HepG2 (cell line): ENCODE data around the gene POLA2. TPM values are rescaled to one million over a fixed set of nuclear protein-coding genes. Genes with fewer than 3 reads are reported as not detected.
"Not testable (repeated sequence)": the region's sequence is repeated elsewhere in the genome, so short reads cannot be mapped to it uniquely, and the experiment has no call there.

Experiments used
- ATAC-seq: fragments of 200-7000 bp; cut with Tn5 transposase; 3 replicates; pipeline ENCODE4 v1.9.1; 2020; ENCODE audit warnings: mild to moderate bottlenecking, moderate library complexity
- BruUV-seq: library from RNA; stranded (reverse); fragments of 400-500 nt; replicated peaks from 2 replicates; lab custom pipeline; 2021; lab: Mats Ljungman, UMichigan
- CTCF ChIA-PET: fragments of 300-600 bp; formaldehyde crosslinking; extraction: SDS; loops from one replicate; lab custom pipeline; 2021; ENCODE audit warnings: low total read pairs, inconsistent platforms, low intra/inter-chr PET ratio; lab: Yijun Ruan, JAX
- POLR2A ChIA-PET: fragments of 350-600 bp; sonication (Branson Sonifier 250); formaldehyde crosslinking; loops from one replicate; lab custom pipeline; 2020; ENCODE audit warnings: antibody characterized with exemption, inconsistent platforms; lab: Yijun Ruan, JAX
- DNase-seq: peaks from one replicate; pipeline ENCODE4 v3.0.0-alpha.2; 2015; ENCODE audit warnings: low spot score
- FAIRE-seq: peaks from 3 replicates; lab custom pipeline; 2011; peaks lifted over from hg19 to GRCh38; lab: Jason Lieb, UNC
- H2AFZ ChIP-seq: one replicate; pipeline ENCODE4 v1.6.1; 2011; ENCODE audit warnings: low read length, inconsistent platforms
- H3K27ac ChIP-seq: fragments of 300-600 bp; 3 replicates; pipeline ENCODE4 v1.8.0; 2011; ENCODE audit warnings: mixed run types, mild to moderate bottlenecking, mixed read lengths, low read length, inconsistent platforms; ENCODE audit not compliant: insufficient read depth; ENCODE audit errors: extremely low read length
- H3K27me3 ChIP-seq, 2 experiments: fragments of 200-600 bp in 1 of 2; 2 replicates in 1 of 2; 3 replicates in 1 of 2; pipeline versions ENCODE4 v1.6.0 to v1.8.0; 2011; ENCODE audit warnings: low read length in 2 of 2, mild to moderate bottlenecking in 2 of 2, moderate library complexity in 2 of 2, inconsistent platforms in 1 of 2; ENCODE audit not compliant: insufficient read depth in 2 of 2, control insufficient read depth in 1 of 2
- H3K36me3 ChIP-seq, 2 experiments: fragments of 200-600 bp in 1 of 2; replicated peaks in 1 of 2; 2 replicates in 1 of 2; 3 replicates in 1 of 2; pipeline versions ENCODE4 v1.5.1 to v1.8.0; 2011; ENCODE audit warnings: low read length in 2 of 2, inconsistent platforms in 1 of 2; ENCODE audit not compliant: insufficient read depth in 2 of 2, control insufficient read depth in 1 of 2
- H3K4me1 ChIP-seq: 2 replicates; pipeline ENCODE4 v1.5.1; 2012; ENCODE audit warnings: low read length, inconsistent platforms; ENCODE audit not compliant: insufficient read depth
- H3K4me2 ChIP-seq: 2 replicates; pipeline ENCODE4 v1.6.0; 2011; ENCODE audit warnings: low read depth, low read length, inconsistent platforms
- H3K4me3 ChIP-seq, 3 experiments: fragments of 200-600 bp in 1 of 3; sonication (generic), shearing (Covaris generic) in 1 of 3; replicated peaks in 1 of 3; 2 replicates each; pipeline ENCODE4 v1.5.1; 2011 to 2016; ENCODE audit warnings: low read length in 3 of 3, inconsistent platforms in 2 of 3, low read depth in 2 of 3, mild to moderate bottlenecking in 2 of 3, control low read depth in 1 of 3, mixed read lengths in 1 of 3; ENCODE audit not compliant: insufficient read depth in 1 of 3
- H3K79me2 ChIP-seq: one replicate; pipeline ENCODE4 v1.6.1; 2011; ENCODE audit warnings: low read length, inconsistent platforms; ENCODE audit not compliant: insufficient read depth
- H3K9ac ChIP-seq: 2 replicates; pipeline ENCODE4 v1.6.0; 2011; ENCODE audit warnings: mild to moderate bottlenecking, low read depth, low read length, inconsistent platforms; ENCODE audit not compliant: insufficient read depth
- H3K9me3 ChIP-seq: 2 replicates; pipeline ENCODE4 v1.5.1; 2012; ENCODE audit warnings: mild to moderate bottlenecking, low read length
- H4K20me1 ChIP-seq: 2 replicates; pipeline ENCODE4 v1.6.0; 2011; ENCODE audit warnings: inconsistent platforms, mild to moderate bottlenecking, low read length, moderate library complexity; ENCODE audit not compliant: insufficient read depth
- CHCHD3 ChIP-seq: sonication (generic); formaldehyde crosslinking; IDR thresholded peaks from 2 replicates; pipeline ENCODE4 v1.8.0; 2022; ENCODE audit warnings: mild to moderate bottlenecking, missing genetic modification reagents, moderate library complexity
- DMTF1 ChIP-seq: sonication (generic); formaldehyde crosslinking; IDR thresholded peaks from 2 replicates; pipeline ENCODE4 v1.4.0; 2020; ENCODE audit warnings: mild to moderate bottlenecking, missing genetic modification reagents
- HOXA7 ChIP-seq: sonication (generic); formaldehyde crosslinking; IDR thresholded peaks from 2 replicates; pipeline ENCODE4 v1.8.1; 2022; ENCODE audit warnings: mild to moderate bottlenecking, missing genetic modification reagents, moderate library complexity
- KAT2B ChIP-seq: fragments of 150-350 bp; IDR thresholded peaks from 2 replicates; pipeline ENCODE4 v1.6.1; 2014; ENCODE audit warnings: low read depth, low read length, borderline replicate concordance
- MLXIP ChIP-seq: sonication (generic); formaldehyde crosslinking; IDR thresholded peaks from 2 replicates; pipeline ENCODE4 v1.9.0; 2021; ENCODE audit warnings: missing genetic modification reagents, borderline replicate concordance
- STAT6 ChIP-seq: sonication (generic); formaldehyde crosslinking; IDR thresholded peaks from 2 replicates; pipeline ENCODE4 v1.4.0; 2020; ENCODE audit warnings: missing genetic modification reagents, mild to moderate bottlenecking, borderline replicate concordance
- ZNF484 ChIP-seq: sonication (generic); formaldehyde crosslinking; IDR thresholded peaks from 2 replicates; pipeline ENCODE4 v1.5.1; 2020; ENCODE audit warnings: mild to moderate bottlenecking, low read depth, missing genetic modification reagents, borderline replicate concordance
- ZNF512B ChIP-seq: sonication (generic); formaldehyde crosslinking; IDR thresholded peaks from 2 replicates; pipeline ENCODE4 v1.5.1; 2020; ENCODE audit warnings: missing genetic modification reagents, mild to moderate bottlenecking, borderline replicate concordance
- ZNF784 ChIP-seq: sonication (generic); formaldehyde crosslinking; IDR thresholded peaks from 2 replicates; pipeline ENCODE4 v1.5.1; 2020; ENCODE audit warnings: missing genetic modification reagents, mild to moderate bottlenecking, borderline replicate concordance
- WGBS: methylation state at CpG from one replicate; pipeline ENCODE4 v1.1.6; 2017; ENCODE audit warnings: low lambda C conversion rate; 5-methylcytosine and 5-hydroxymethylcytosine counted together
- in situ Hi-C: cut with HindIII; loops from 2 replicates; pipeline ENCODE4 v1.10.0; 2017; ENCODE audit warnings: low pct_unique_long_range_greater_than_20kb; ENCODE audit not compliant: extremely low pct_ligation_motif_present
- intact Hi-C: fragments of 100-400 bp; cut with micrococcal nuclease; formaldehyde crosslinking; loops from one replicate; pipeline ENCODE4 v1.10.0; 2022; ENCODE audit not compliant: unreplicated experiment
- polyA plus RNA-seq, 8 experiments: library from polyadenylated mRNA; depleted of rRNA in 3 of 8; stranded (reverse) in 7 of 8; unstranded in 1 of 8; fragments of >200 nt; fragmentation: Illumina TruSeq in 4 of 8; extraction: Trizol in 4 of 8; gene quantifications; 2 replicates each; pipeline versions ENCODE4 v1.2.1 to v1.2.3, GENCODE V29; 2011 to 2016; ENCODE audit warnings: low read depth in 4 of 8, missing spikeins in 1 of 8, mixed read lengths in 1 of 8; ENCODE audit not compliant: insufficient read depth in 1 of 8
- total RNA-seq, 5 experiments: library from RNA; depleted of rRNA; stranded (reverse); fragments of >200 nt; fragmentation: Illumina TruSeq; extraction: Trizol; gene quantifications; 2 replicates each; pipeline ENCODE4 v1.2.3, GENCODE V29; 2016; ENCODE audit warnings: low read depth in 1 of 5

Gene POLA2
- total and polyA plus RNA-seq, 2 of the 13 experiments (the other 11 are each of a cell fraction or from before 2014, with no cell fraction given), result 9.7 to 15.6 TPM

- TF ChIP-seq ZNF512B (CRISPR knock-in tag) (no peak), ZNF784 (CRISPR knock-in tag) (no peak), ZNF484 (CRISPR knock-in tag) (no peak), CHCHD3 (no peak), KAT2B (no peak), MLXIP (CRISPR knock-in tag) (no peak), HOXA7 (CRISPR knock-in tag) (no peak), DMTF1 (no peak), STAT6 (no peak)
These were observed 1.0 kb downstream of the POLA2 start (continued) for GRCh38 chr11:65262776-65263175.

GRCh38 chr11:65264747-65265146 lies 3.0 kb downstream of the POLA2 start:
- BruUV-seq, H3K9me3 ChIP-seq, H3K4me3 ChIP-seq, H3K4me2 ChIP-seq, H4K20me1 ChIP-seq, in situ Hi-C loops, CTCF ChIA-PET, H3K27ac ChIP-seq, FAIRE-seq, DNase-seq, H2AFZ ChIP-seq, H3K9ac ChIP-seq, ATAC-seq, POLR2A ChIA-PET, H3K27me3 ChIP-seq, intact Hi-C loops: not testable (repeated sequence)
- 95% methylated on average over 11 of the region's 11 CpGs for WGBS
- peaks cover 1 to 11% of the 10 kb centered on the region in 2 experiments; a peak in 3 of 5 replicates for H3K36me3 ChIP-seq
- peaks cover 20% of the 10 kb centered on the region for H3K79me2 ChIP-seq
- peaks cover 33% of the 10 kb centered on the region for H3K4me1 ChIP-seq
